A673 (cell line): ENCODE data around the gene MAT1A.

ENCODE experiments used
- CTCF ChIP-seq: fragments of 300-800, 200-600 bp; sonication (generic); conservative IDR thresholded peaks from 2 replicates; pipeline ENCODE4 v1.5.1; 2017; ENCODE audit warnings: low read depth, mild to moderate bottlenecking, antibody characterized with exemption, low read length, moderate library complexity, mixed read lengths
- EZH2 ChIP-seq: fragments of 200-600 bp; sonication (generic); IDR thresholded peaks from 2 replicates; pipeline ENCODE4 v1.6.1; 2017; ENCODE audit warnings: borderline replicate concordance, low read depth, mild to moderate bottlenecking, mixed read lengths, antibody characterized with exemption, low read length; ENCODE audit not compliant: poor library complexity, severe bottlenecking

GRCh38 chr10:80281784-80282765 is 7.4 kb downstream of the MAT1A start:
- no peak for TF ChIP-seq CTCF
- TF ChIP-seq EZH2: no peak
